ENCODE measurements around the gene GPR155.

DNA sequence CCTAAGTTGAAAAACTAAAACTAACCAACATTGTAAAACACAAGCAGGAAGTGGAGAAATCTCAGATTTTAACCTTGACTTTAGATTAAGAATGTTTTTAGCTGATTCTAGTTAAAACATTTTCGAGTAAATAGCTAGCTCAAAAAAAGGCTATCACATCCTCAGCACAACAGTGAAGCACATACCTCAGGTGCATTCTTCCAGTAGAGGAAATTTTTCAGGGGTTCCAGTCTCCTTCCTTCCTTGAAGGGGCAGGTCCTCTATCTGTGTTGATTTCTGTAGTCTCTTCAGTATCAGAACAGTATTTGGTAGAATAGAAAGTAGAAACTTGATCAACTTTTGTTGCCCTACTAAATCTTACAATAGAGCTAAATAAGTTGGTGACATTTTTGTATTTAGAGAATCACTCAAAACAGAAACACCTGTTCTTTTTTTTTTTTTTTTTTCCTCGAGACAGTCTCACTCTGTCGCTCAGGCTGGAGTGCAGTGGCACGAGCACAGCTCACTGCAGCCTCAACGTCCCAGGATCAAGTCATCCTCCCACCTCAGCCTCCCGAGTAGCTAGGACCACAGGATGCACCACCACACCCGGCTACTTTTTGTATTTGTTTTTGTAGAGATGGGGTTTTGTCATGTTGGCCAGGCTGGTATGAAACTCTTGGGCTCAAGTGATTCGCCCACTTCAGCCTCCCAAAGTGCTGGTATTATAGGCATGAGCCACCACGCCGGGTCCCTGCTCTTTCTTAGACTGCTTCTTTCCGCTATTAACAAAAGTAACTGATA is 6.9 kb upstream of the GPR155 start:
- TF ChIP-seq, protein P1, sequence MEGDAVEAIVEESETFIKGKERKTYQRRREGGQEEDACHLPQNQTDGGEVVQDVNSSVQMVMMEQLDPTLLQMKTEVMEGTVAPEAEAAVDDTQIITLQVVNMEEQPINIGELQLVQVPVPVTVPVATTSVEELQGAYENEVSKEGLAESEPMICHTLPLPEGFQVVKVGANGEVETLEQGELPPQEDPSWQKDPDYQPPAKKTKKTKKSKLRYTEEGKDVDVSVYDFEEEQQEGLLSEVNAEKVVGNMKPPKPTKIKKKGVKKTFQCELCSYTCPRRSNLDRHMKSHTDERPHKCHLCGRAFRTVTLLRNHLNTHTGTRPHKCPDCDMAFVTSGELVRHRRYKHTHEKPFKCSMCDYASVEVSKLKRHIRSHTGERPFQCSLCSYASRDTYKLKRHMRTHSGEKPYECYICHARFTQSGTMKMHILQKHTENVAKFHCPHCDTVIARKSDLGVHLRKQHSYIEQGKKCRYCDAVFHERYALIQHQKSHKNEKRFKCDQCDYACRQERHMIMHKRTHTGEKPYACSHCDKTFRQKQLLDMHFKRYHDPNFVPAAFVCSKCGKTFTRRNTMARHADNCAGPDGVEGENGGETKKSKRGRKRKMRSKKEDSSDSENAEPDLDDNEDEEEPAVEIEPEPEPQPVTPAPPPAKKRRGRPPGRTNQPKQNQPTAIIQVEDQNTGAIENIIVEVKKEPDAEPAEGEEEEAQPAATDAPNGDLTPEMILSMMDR (conservative IDR thresholded peaks at IDR 0.05 in 1 of 2, IDR thresholded peaks at IDR 0.05 in 1 of 2; ENCODE audit: extremely low read depth in 1 of 2, insufficient read depth in 1 of 2, low read depth in 1 of 2, low read length in 2 of 2): no peak
- TF ChIP-seq EZH2 (IDR thresholded peaks at IDR 0.05; ENCODE audit: borderline replicate concordance, low read length): no peak
